Parathyroid adenoma (tissue), 2 donors: Measurements from ENCODE around the gene CDHR4.
"Not testable (repeated sequence)": the region's sequence is repeated elsewhere in the genome, so short reads cannot be mapped to it uniquely, and the experiment has no call there.

ENCODE experiments used
- H2AFZ ChIP-seq: fragments of 300-600 bp; sonication (generic); one replicate; pipeline ENCODE4 v1.7.0; 2017; ENCODE audit warnings: antibody characterized with exemption, mild to moderate bottlenecking
- H3K27ac ChIP-seq: fragments of 300-600 bp; sonication (generic); one replicate; pipeline ENCODE4 v1.7.0; 2017
- H3K27me3 ChIP-seq: fragments of 300-600 bp; sonication (generic); one replicate; pipeline ENCODE4 v1.7.0; 2017; ENCODE audit warnings: low read length; ENCODE audit not compliant: control insufficient read depth, insufficient read depth
- H3K36me3 ChIP-seq: fragments of 300-600 bp; sonication (generic); one replicate; pipeline ENCODE4 v1.7.0; 2017; ENCODE audit warnings: low read length; ENCODE audit not compliant: control insufficient read depth, insufficient read depth
- H3K4me1 ChIP-seq: fragments of 300-600 bp; sonication (generic); one replicate; pipeline ENCODE4 v1.7.0; 2017; ENCODE audit warnings: control low read depth
- H3K4me2 ChIP-seq: fragments of 300-600 bp; sonication (generic); one replicate; pipeline ENCODE4 v1.7.0; 2017; ENCODE audit warnings: low read length
- H3K4me3 ChIP-seq: fragments of 300-600 bp; sonication (generic); one replicate; pipeline ENCODE4 v1.7.0; 2017; ENCODE audit warnings: low read depth, low read length
- H3K79me2 ChIP-seq: fragments of 300-600 bp; sonication (generic); one replicate; pipeline ENCODE4 v1.7.0; 2017; ENCODE audit warnings: control low read depth
- H3K9ac ChIP-seq: fragments of 300-600 bp; sonication (generic); one replicate; pipeline ENCODE4 v1.7.0; 2017; ENCODE audit warnings: mild to moderate bottlenecking
- H3K9me3 ChIP-seq: fragments of 300-600 bp; sonication (generic); one replicate; pipeline ENCODE4 v1.7.0; 2017; ENCODE audit warnings: low read length; ENCODE audit not compliant: control insufficient read depth
- TF ChIP-seq, protein P1 (sequence below): fragments of 300-600 bp; sonication (generic); IDR thresholded peaks from one replicate; pipeline ENCODE4 v1.7.0; 2017; ENCODE audit warnings: antibody characterized with exemption, mild to moderate bottlenecking
- donor health status: primary hyperparathyroidism.

The CDHR4 gene

DNA sequence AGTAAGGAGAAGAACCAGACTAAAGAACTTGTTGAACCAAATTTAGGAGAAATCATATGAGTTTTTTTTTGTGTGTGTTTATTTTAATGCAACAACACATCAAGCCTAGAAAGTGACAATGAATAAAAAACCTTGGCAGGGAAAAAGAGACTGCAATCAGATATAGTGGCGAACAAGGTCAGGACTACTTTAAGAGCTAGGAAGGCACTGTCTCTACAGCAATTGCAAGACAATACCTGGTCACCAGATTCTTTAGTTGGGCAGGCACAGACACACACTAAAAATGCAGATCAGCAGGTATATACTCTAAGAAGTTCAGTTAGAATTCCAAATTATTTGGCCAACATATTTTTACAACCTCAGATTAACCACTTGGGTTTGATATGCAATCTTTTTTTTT, 45.1 kb downstream of the CDHR4 start:
- Histone ChIP-seq H3K9me3 (no peaks in the 10 kb centered on the region), H2AFZ (no peak overlapping the region), H3K79me2 (peaks cover 53% of the 10 kb centered on the region), H3K27ac (no peak overlapping the region), H3K4me3 (no peak overlapping the region), H3K36me3 (no peaks in the 10 kb centered on the region), H3K9ac (no peak overlapping the region), H3K4me1 (peaks cover 18% of the 10 kb centered on the region), H3K4me2 (no peak overlapping the region), H3K27me3 (no peaks in the 10 kb centered on the region)
- TF ChIP-seq, protein P1, sequence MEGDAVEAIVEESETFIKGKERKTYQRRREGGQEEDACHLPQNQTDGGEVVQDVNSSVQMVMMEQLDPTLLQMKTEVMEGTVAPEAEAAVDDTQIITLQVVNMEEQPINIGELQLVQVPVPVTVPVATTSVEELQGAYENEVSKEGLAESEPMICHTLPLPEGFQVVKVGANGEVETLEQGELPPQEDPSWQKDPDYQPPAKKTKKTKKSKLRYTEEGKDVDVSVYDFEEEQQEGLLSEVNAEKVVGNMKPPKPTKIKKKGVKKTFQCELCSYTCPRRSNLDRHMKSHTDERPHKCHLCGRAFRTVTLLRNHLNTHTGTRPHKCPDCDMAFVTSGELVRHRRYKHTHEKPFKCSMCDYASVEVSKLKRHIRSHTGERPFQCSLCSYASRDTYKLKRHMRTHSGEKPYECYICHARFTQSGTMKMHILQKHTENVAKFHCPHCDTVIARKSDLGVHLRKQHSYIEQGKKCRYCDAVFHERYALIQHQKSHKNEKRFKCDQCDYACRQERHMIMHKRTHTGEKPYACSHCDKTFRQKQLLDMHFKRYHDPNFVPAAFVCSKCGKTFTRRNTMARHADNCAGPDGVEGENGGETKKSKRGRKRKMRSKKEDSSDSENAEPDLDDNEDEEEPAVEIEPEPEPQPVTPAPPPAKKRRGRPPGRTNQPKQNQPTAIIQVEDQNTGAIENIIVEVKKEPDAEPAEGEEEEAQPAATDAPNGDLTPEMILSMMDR, result no peak

DNA sequence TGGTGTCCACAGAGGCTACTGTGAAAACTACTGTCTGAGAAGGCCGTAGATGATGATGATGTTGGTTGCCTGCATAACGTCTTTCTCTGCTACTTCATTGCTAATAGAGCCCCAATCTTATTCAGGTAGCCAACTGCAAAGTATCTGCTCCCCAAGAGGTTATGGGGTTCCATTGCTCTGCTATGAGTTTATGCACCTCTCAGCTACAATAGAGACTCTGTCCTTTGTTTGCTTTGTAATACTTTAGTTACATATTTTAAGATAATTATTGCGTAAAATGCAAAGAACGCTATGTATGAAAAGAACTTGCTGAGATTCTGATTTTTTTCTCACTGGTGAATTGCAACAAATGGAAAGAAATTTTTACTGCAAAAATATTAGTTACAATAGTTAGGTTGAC, 48.2 kb downstream of the CDHR4 start:
- no peaks in the 10 kb centered on the region for H3K27me3 ChIP-seq

DNA sequence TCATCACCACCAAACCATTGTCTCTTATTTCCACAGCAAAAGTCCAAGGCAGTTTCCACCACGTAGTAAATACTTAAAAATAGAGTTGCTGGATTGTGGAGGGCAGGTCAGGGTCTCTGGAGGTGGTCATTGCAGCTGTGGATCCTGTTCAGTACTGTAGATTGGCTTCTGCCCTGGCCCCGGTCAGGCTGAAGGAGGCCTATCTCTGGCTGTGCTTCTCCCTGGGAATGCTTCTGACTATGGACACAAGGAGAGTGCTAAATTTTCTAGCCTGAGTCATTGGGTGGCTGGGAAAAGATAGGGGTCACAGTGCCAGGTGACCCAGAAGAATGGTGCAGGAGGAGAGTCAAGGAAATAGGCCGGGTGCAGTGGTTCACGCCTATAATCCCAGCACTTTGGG, 49.6 kb downstream of the CDHR4 start:
- TF ChIP-seq, protein P1, result no peak
- H3K27me3 ChIP-seq, result no peaks in the 10 kb centered on the region
- peaks cover 44% of the 10 kb centered on the region for H3K79me2 ChIP-seq
- H3K27ac ChIP-seq, result no peak overlapping the region
- no peak overlapping the region for H3K4me3 ChIP-seq
- peaks cover 10% of the 10 kb centered on the region for H3K4me1 ChIP-seq
- H3K9ac ChIP-seq, result no peak overlapping the region
- no peak overlapping the region for H3K4me2 ChIP-seq
- H3K9me3 ChIP-seq, result no peaks in the 10 kb centered on the region
- no peak overlapping the region for H2AFZ ChIP-seq
- no peaks in the 10 kb centered on the region for H3K36me3 ChIP-seq

More for the DNA sequence above, 48.2 kb downstream of the CDHR4 start:
- H3K4me2 ChIP-seq, result no peak overlapping the region
- TF ChIP-seq, protein P1, result no peak
- H3K4me3 ChIP-seq, result no peak overlapping the region
- peaks cover 10% of the 10 kb centered on the region for H3K4me1 ChIP-seq
- no peaks in the 10 kb centered on the region for H3K9me3 ChIP-seq
- H3K79me2 ChIP-seq, result peaks cover 45% of the 10 kb centered on the region
- no peak overlapping the region for H3K9ac ChIP-seq
- no peak overlapping the region for H3K27ac ChIP-seq
- no peak overlapping the region for H2AFZ ChIP-seq
- H3K36me3 ChIP-seq, result no peaks in the 10 kb centered on the region

DNA sequence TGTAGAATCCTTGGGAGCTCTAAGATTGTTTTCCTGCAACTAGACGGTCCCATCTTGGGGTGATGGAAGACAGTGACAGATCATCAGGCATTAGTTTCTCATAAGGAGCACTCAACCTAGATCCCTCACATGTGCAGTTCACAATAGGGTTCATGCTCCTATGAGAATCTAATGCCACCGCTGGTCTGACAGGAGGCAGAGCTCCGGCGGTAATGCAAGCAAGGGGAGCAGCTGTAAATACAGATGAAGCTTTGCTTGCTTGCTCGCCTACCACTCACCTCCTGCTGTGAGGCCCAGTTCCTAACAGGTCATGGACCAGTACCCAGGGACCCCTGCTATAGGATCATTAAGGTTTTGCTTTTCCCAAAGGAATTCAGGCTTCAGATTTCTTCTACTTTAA, 50.8 kb downstream of the CDHR4 start:
- H3K4me3 ChIP-seq, H3K9me3 ChIP-seq, H3K27me3 ChIP-seq, H3K4me2 ChIP-seq, H3K36me3 ChIP-seq, H3K4me1 ChIP-seq, H3K9ac ChIP-seq, H2AFZ ChIP-seq, H3K27ac ChIP-seq: not testable (repeated sequence)
- H3K79me2 ChIP-seq, result peaks cover 36% of the 10 kb centered on the region

DNA sequence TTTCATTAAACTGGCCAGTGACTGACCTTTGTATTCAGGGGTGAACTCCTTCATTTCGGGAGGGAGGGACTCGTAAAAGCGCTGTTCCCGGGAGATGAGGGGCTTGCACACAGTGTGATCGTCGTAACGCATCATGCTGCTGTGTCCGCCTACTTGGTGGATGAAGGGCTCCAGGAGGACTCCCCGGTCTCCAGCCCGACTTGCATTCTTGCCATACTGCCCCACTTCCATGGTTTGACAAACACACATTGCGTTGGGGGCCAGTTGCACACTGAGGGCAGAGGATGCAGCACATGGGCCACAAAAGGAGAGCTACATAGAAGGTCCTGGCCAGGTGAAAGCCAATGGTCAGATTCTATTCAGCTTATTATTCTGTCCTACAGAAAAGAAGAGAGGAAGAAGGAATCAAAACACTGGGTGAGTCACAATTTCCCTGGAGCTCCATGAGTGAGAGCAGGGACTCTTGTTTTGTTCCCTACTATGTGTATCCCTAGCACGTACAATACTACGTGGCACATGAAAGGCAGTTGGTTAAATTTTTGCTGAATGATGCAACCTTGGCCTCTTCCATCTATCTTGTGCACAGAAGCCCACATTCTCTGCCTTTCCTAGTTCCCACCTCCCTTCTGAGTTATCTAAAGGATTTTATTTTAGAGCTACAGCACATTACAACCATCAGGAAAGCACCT, 51.7 kb downstream of the CDHR4 start:
- no peaks in the 10 kb centered on the region for H3K4me1 ChIP-seq
- H3K9me3 ChIP-seq, result no peaks in the 10 kb centered on the region
- H3K27ac ChIP-seq, result no peak overlapping the region
- H3K27me3 ChIP-seq, result no peaks in the 10 kb centered on the region
- no peak overlapping the region for H3K4me2 ChIP-seq
- H3K36me3 ChIP-seq, result no peaks in the 10 kb centered on the region
- no peak overlapping the region for H2AFZ ChIP-seq
- H3K9ac ChIP-seq, result no peak overlapping the region
- no peak overlapping the region for H3K4me3 ChIP-seq
- TF ChIP-seq, protein P1, result no peak
- peaks cover 40% of the 10 kb centered on the region for H3K79me2 ChIP-seq
